Fibroblast of the conjunctiva (primary cell): ENCODE data around the gene RLN3.
"Not testable (repeated sequence)": the region's sequence is repeated elsewhere in the genome, so short reads cannot be mapped to it uniquely, and the experiment has no call there.

ENCODE experiments used
- DNase-seq: peaks from one replicate; pipeline ENCODE4 v3.0.0-alpha.2; 2010; ENCODE audit warnings: low read depth

RLN3 gene

GRCh38 chr19:13995017-13995728, 32.8 kb upstream of the RLN3 start:
- no peak for DNase-seq

- no peak for DNase-seq
These were observed 31.8 kb upstream of the RLN3 start for GRCh38 chr19:13995878-13996765.

GRCh38 chr19:13996928-13997630, 30.9 kb upstream of the RLN3 start:
- DNase-seq: no peak

GRCh38 chr19:13997631-13997962, 30.4 kb upstream of the RLN3 start:
- DNase-seq: no peak

- no peak for DNase-seq
These were observed 29.5 kb upstream of the RLN3 start for GRCh38 chr19:13998426-13998825.

GRCh38 chr19:13999085-13999484, 28.9 kb upstream of the RLN3 start:
- no peak for DNase-seq

- DNase-seq: no peak
These were observed 27.1 kb upstream of the RLN3 start for GRCh38 chr19:14000691-14001375.

- DNase-seq: no peak
These were observed 25.2 kb upstream of the RLN3 start for GRCh38 chr19:14002571-14003250.

GRCh38 chr19:14003251-14004055, 24.5 kb upstream of the RLN3 start:
- no peak for DNase-seq

- DNase-seq: no peak
These were observed 23.2 kb upstream of the RLN3 start for GRCh38 chr19:14004619-14005348.

GRCh38 chr19:14005349-14006084, 22.4 kb upstream of the RLN3 start:
- DNase-seq: peak; percentile 69

- DNase-seq: peak; percentile 100
These were observed 21.7 kb upstream of the RLN3 start, which contains the start of gene RFX1 for GRCh38 chr19:14006085-14006765. TSS of gene RFX1 (minus strand) at chr19:14006320. CDS start at chr19:13993843, 12,477 bp downstream.

GRCh38 chr19:14006766-14007562, 21.0 kb upstream of the RLN3 start:
- no peak for DNase-seq

GRCh38 chr19:14012378-14012915, 15.5 kb upstream of the RLN3 start:
- no peak for DNase-seq

GRCh38 chr19:14015524-14016035, 12.4 kb upstream of the RLN3 start:
- DNase-seq: no peak

GRCh38 chr19:14019100-14019499, 8.8 kb upstream of the RLN3 start:
- no peak for DNase-seq

GRCh38 chr19:14019739-14020138, 8.2 kb upstream of the RLN3 start:
- DNase-seq: not testable (repeated sequence)
